GM12873 (cell line): Measurements from ENCODE around the gene METRNL.

Source experiments
- CTCF ChIP-seq: IDR thresholded peaks from 2 replicates; pipeline ENCODE4 v1.5.1; 2012; ENCODE audit warnings: low read depth, mild to moderate bottlenecking, moderate library complexity, low read length, control low read depth; ENCODE audit not compliant: insufficient read depth; ENCODE audit errors: missing control alignments

The METRNL gene

DNA sequence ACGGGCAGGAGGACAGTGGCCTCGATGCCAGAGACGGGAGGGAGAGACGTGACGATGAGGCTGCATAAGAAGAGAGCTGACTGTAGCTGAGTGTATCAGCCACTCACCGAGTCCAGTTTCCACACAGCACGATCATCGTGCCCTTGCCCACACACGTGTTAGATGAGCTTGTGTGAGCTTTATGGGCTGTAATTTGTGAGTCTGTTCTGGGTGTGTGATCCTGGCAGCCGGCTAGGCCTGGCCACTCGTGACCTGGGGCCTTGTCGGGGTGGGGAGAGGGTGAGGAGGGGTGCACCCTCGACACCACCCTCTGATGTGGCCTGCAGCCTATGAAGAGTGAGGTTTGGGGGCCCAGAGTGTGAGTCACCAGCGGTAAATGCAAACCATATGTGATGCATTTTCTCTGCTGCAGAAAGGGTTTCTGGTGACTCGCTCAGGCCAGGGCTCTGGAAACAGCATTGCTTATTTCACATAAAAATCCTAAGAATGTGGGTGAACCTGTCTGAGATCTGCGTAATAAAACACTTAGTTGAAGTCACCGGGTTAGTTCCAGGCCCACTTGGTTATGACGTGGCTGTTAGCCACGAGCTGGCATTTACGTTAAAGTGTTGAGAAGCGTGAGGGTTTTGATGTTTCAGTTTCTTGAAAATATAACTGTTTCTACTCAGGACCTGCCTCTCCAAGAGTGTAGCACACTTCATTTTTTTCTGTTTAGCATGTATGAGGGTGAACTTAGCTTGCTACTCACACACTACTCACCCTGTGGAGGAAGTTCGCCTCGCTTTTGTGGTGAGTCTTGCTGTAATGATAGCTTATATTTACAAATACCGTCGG lies 4.2 kb downstream of the METRNL start:
- no peak for TF ChIP-seq CTCF

DNA sequence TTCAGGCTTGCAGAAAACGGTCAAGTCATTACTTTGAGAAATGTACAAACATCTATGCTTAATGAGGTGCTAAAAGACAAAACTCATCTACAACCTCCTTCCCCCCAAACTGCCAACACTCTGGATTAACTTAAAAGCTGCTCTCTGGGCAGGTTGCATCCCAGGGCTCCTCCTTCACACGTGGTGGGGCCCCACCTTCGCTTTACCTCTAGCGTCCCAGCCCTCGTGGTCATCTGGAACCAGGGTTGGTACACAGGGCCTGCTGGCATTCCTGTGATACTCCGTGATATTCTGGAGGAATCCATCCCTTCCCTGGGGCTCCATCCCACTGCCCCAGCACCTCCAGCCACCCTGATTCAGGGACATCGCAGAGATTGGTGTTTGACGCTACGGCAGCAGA lies 4.8 kb downstream of the METRNL start:
- no peak for TF ChIP-seq CTCF

DNA sequence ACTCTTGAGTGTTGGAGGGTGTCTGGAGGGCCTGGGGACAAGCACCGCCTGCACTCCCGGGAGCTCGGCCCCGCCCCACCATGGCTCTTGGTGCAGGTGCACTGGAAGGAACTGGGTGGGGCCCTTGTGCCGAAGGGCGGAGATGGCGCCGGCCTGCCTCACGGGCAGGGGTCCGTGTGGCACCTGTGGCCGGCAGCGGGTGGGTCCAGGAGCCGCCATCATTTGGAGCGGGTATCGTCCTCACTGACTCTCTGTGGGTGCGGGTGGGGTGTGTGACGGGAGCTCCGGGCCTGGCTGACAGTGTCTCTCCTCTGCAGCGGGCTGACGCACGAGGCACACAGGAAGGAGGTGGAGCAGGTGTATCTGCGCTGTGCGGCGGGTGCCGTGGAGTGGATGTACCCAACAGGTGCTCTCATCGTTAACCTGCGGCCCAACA lies 5.2 kb downstream of the METRNL start:
- no peak for TF ChIP-seq CTCF

- no peak for TF ChIP-seq CTCF
Observed at GRCh38 chr17:83085103-83085502, 5.7 kb downstream of the METRNL start.

- no peak for TF ChIP-seq CTCF
Observed at GRCh38 chr17:83085526-83086198, 6.3 kb downstream of the METRNL start.

DNA sequence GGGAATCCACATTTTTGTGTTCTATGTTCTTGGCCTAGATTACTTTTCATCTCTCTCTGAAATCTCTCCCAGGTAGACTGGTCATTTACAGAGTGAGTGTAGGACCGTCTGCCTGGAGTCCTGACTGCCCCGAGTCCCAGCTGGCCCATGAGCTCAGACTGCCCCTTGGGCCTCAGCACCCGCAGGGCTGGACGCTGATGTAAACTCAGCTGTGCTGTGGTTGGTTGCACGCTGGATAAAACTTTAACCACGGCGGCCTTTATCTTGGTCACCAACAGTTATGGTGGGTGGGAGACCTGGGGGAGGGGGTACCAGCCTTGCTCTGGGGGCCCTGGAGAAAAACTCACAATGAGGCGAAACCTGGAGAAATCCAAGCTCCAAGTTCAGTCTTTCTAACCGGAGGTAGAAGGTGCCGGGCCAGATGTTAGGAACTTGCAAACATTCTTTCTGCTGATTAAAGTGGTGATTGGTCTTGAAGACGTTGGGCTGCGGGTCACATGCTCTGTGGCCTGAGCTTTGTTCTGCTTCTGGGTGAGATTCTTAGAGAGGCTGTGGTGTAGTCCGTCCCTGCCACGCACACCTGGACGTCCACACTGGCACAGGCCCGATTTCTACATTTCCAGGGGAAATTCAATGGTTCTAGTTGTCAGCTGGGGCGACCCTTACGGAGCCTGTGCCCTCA lies 6.9 kb downstream of the METRNL start:
- no peak for TF ChIP-seq CTCF
